AG04450 (cell line): ENCODE results near the gene CTRB1. TPM values are rescaled to one million over a fixed set of nuclear protein-coding genes. Genes with fewer than 3 reads are reported as not detected.

Experiments
- CTCF ChIA-PET: fragments of 300-600, 350-600 bp; formaldehyde crosslinking; extraction: SDS; loops from one replicate; lab custom pipeline; 2022; ENCODE audit warnings: antibody characterized with exemption, inconsistent platforms; lab: Charles Lee
- POLR2A ChIA-PET: fragments of 350-600 bp; formaldehyde crosslinking; extraction: SDS; loops from one replicate; lab custom pipeline; 2021; ENCODE audit warnings: antibody characterized with exemption, inconsistent platforms; lab: Yijun Ruan, JAX
- DNase-seq: peaks from one replicate; pipeline ENCODE4 v3.0.0-alpha.2; 2011; ENCODE audit warnings: low read depth, low spot score
- H3K27ac ChIP-seq: one replicate; pipeline ENCODE4 v1.5.1; 2012; ENCODE audit warnings: low read depth, low read length, control low read depth
- H3K27me3 ChIP-seq: one replicate; pipeline ENCODE4 v1.6.0; 2012; ENCODE audit warnings: low read length; ENCODE audit not compliant: control insufficient read depth, insufficient read depth
- H3K4me3 ChIP-seq: 2 replicates; pipeline ENCODE4 v1.5.1; 2011; ENCODE audit warnings: mild to moderate bottlenecking, low read depth, low read length, control low read depth
- H3K9me3 ChIP-seq: 2 replicates; pipeline ENCODE4 v1.5.1; 2012; ENCODE audit warnings: low read length; ENCODE audit not compliant: control insufficient read depth, insufficient read depth
- CTCF ChIP-seq: IDR thresholded peaks from 2 replicates; pipeline ENCODE4 v1.5.1; 2011; ENCODE audit warnings: low read depth, low read length, control low read depth, inconsistent platforms
- polyA plus RNA-seq: library from polyadenylated mRNA; depleted of rRNA; stranded (reverse); fragments of >200 nt; gene quantifications from 2 replicates; pipeline ENCODE4 v1.2.3, GENCODE V29; 2011

The CTRB1 gene
- polyA plus RNA-seq, 1 experiment, result not detected

- CTCF ChIA-PET, result no interaction called here
- Histone ChIP-seq H3K9me3 (peaks cover 19% of the 10 kb centered on the region), H3K27ac (no peak overlapping the region), H3K4me3 (no peak overlapping the region), H3K27me3 (no peaks in the 10 kb centered on the region)
- no peak for DNase-seq
- no peak for TF ChIP-seq CTCF
- POLR2A ChIA-PET, result no interaction called here
Measured at GRCh38 chr16:75179208-75179607, 39.6 kb upstream of the CTRB1 start.

- no peak for TF ChIP-seq CTCF
- DNase-seq, result no peak
- CTCF ChIA-PET, result no interaction called here
- peaks cover 4% of the 10 kb centered on the region for H3K9me3 ChIP-seq
- H3K27ac ChIP-seq, result no peak overlapping the region
- no peaks in the 10 kb centered on the region for H3K27me3 ChIP-seq
- POLR2A ChIA-PET, result no interaction called here
- H3K4me3 ChIP-seq, result no peak overlapping the region
Measured at GRCh38 chr16:75181630-75182029, 37.2 kb upstream of the CTRB1 start.

- H3K27ac ChIP-seq, result no peak overlapping the region
Measured at GRCh38 chr16:75188832-75189477, 29.8 kb upstream of the CTRB1 start.

GRCh38 chr16:75189638-75190245 is 29.0 kb upstream of the CTRB1 start:
- Histone ChIP-seq H3K9me3 (peaks cover 7% of the 10 kb centered on the region), H3K27me3 (peaks cover 5% of the 10 kb centered on the region), H3K4me3 (no peak overlapping the region), H3K27ac (no peak overlapping the region)
- ChIA-PET CTCF (no interaction called here), POLR2A (no interaction called here)
- no peak for TF ChIP-seq CTCF
- DNase-seq, result no peak

More at GRCh38 chr16:75188832-75189477, 29.8 kb upstream of the CTRB1 start:
- no peak for TF ChIP-seq CTCF
- POLR2A ChIA-PET, result no interaction called here
- CTCF ChIA-PET, result no interaction called here
- no peak for DNase-seq
- Histone ChIP-seq H3K4me3 (no peak overlapping the region), H3K27me3 (peaks cover 5% of the 10 kb centered on the region), H3K9me3 (peaks cover 3% of the 10 kb centered on the region)

- Histone ChIP-seq H3K4me3 (no peak overlapping the region), H3K9me3 (peaks cover 7% of the 10 kb centered on the region), H3K27me3 (peaks cover 13% of the 10 kb centered on the region), H3K27ac (no peak overlapping the region)
- ChIA-PET CTCF (interaction anchor here (0.7 kb wide), 1 partner anchor 331 kb away, joined by 3 read pairs; no protein-coding TSS in a partner anchor), POLR2A (no interaction called here)
- DNase-seq, result no peak
- TF ChIP-seq CTCF, result no peak
Measured at GRCh38 chr16:75192606-75193264, 26.1 kb upstream of the CTRB1 start.
